MM.1S (cell line): Measurements from ENCODE around the gene RAVER1.
"Not testable (repeated sequence)": the region's sequence is repeated elsewhere in the genome, so short reads cannot be mapped to it uniquely, and the experiment has no call there.

Experiments
- DNase-seq: peaks from one replicate; pipeline ENCODE4 v3.0.0-alpha.2; 2015
- H2AFZ ChIP-seq: fragments of 300-600 bp; sonication (generic); 2 replicates; pipeline ENCODE4 v1.6.0; 2016; ENCODE audit warnings: antibody characterized with exemption, low read length
- H3F3A ChIP-seq: fragments of 300-600 bp; sonication (generic); 2 replicates; pipeline ENCODE4 v1.6.1; 2016; ENCODE audit warnings: mild to moderate bottlenecking, antibody characterized with exemption, low read length, moderate library complexity, mixed read lengths; ENCODE audit not compliant: insufficient read depth
- H3K27ac ChIP-seq: fragments of 300-600 bp; sonication (generic); 2 replicates; pipeline ENCODE4 v1.5.1; 2016; ENCODE audit warnings: mild to moderate bottlenecking, low read length
- H3K27me3 ChIP-seq: fragments of 300-600 bp; sonication (generic); replicated peaks from 2 replicates; pipeline ENCODE4 v1.6.0; 2016; ENCODE audit warnings: low read length; ENCODE audit not compliant: insufficient read depth
- H3K36me3 ChIP-seq: fragments of 300-600 bp; sonication (generic); replicated peaks from 2 replicates; pipeline ENCODE4 v1.6.1; 2016; ENCODE audit warnings: mild to moderate bottlenecking, low read length, mixed read lengths; ENCODE audit not compliant: insufficient read depth
- H3K4me1 ChIP-seq: fragments of 300-600 bp; sonication (generic); 2 replicates; pipeline ENCODE4 v1.6.1; 2016; ENCODE audit warnings: low read length, mixed read lengths
- H3K4me2 ChIP-seq: fragments of 300-600 bp; sonication (generic); 2 replicates; pipeline ENCODE4 v1.6.0; 2016; ENCODE audit warnings: low read depth, low read length
- H3K4me3 ChIP-seq: fragments of 300-600 bp; sonication (generic); 2 replicates; pipeline ENCODE4 v1.5.1; 2016; ENCODE audit warnings: low read length, mixed read lengths
- H3K79me2 ChIP-seq: fragments of 300-600 bp; sonication (generic); 2 replicates; pipeline ENCODE4 v1.6.1; 2016; ENCODE audit warnings: mixed run types, low read length, mixed read lengths
- H3K9ac ChIP-seq: fragments of 300-600 bp; sonication (generic); 2 replicates; pipeline ENCODE4 v1.6.1; 2016; ENCODE audit warnings: low read length, mixed read lengths
- H3K9me2 ChIP-seq: fragments of 300-600 bp; sonication (generic); replicated peaks from 2 replicates; pipeline ENCODE4 v1.6.1; 2016; ENCODE audit warnings: mild to moderate bottlenecking, low read length, mixed read lengths; ENCODE audit not compliant: insufficient read depth
- H3K9me3 ChIP-seq: fragments of 300-600 bp; sonication (generic); replicated peaks from 2 replicates; pipeline ENCODE4 v1.6.1; 2016; ENCODE audit warnings: mild to moderate bottlenecking, low read length, mixed read lengths; ENCODE audit not compliant: insufficient read depth
- H4K20me1 ChIP-seq: fragments of 300-600 bp; sonication (generic); 2 replicates; pipeline ENCODE4 v1.6.1; 2016; ENCODE audit warnings: mild to moderate bottlenecking, low read length, moderate library complexity, mixed read lengths; ENCODE audit not compliant: insufficient read depth
- EZH2 ChIP-seq: fragments of 300-600 bp; sonication (generic); optimal IDR thresholded peaks from 2 replicates; pipeline ENCODE3; 2017; ENCODE audit warnings: low read depth, mild to moderate bottlenecking, antibody characterized with exemption, low read length, mixed read lengths
- EZH2phosphoT487 ChIP-seq: fragments of 300-600 bp; sonication (generic); IDR thresholded peaks from 2 replicates; pipeline ENCODE4 v1.6.1; 2018; ENCODE audit warnings: antibody characterized with exemption, low read length
- TF ChIP-seq, protein P1 (sequence below): fragments of 300-600 bp; sonication (generic); IDR thresholded peaks from 2 replicates; pipeline ENCODE4 v1.5.1; 2016; ENCODE audit warnings: antibody characterized with exemption, low read length, mixed read lengths

RAVER1 gene

DNA sequence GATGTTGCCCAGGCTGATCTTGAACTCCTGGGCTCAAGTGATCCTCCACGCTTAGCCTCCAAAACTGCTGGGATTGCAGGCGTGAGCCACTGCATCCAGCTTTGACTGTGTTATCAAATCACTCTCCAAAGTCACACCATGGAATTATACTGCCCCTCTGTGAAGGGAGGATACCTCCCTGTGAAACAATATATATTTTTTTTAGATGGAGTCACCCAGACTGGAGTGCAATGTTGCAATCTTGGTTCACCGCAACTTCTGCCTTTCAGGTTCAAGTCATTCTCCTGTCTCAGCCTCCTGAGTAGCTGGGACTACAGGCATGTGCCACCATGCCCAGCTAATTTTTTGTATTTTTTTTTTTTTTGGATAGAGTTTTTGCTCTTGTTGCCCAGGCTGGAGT lies 39.4 kb upstream of the RAVER1 start:
- no peaks in the 10 kb centered on the region for H3K4me1 ChIP-seq
- H3K36me3 ChIP-seq = no peaks in the 10 kb centered on the region
- H3K27ac ChIP-seq = no peak overlapping the region
- H3K27me3 ChIP-seq = no peaks in the 10 kb centered on the region
- no peak overlapping the region for H2AFZ ChIP-seq
- no peak for DNase-seq
- no peak overlapping the region for H3K9ac ChIP-seq
- H3F3A ChIP-seq = no peaks in the 10 kb centered on the region
- no peaks in the 10 kb centered on the region for H4K20me1 ChIP-seq
- no peak overlapping the region for H3K4me2 ChIP-seq
- no peaks in the 10 kb centered on the region; the same call in 1 of the 2 replicates for H3K79me2 ChIP-seq
- no peaks in the 10 kb centered on the region for H3K9me2 ChIP-seq
- no peak overlapping the region for H3K4me3 ChIP-seq
- TF ChIP-seq, protein P1, sequence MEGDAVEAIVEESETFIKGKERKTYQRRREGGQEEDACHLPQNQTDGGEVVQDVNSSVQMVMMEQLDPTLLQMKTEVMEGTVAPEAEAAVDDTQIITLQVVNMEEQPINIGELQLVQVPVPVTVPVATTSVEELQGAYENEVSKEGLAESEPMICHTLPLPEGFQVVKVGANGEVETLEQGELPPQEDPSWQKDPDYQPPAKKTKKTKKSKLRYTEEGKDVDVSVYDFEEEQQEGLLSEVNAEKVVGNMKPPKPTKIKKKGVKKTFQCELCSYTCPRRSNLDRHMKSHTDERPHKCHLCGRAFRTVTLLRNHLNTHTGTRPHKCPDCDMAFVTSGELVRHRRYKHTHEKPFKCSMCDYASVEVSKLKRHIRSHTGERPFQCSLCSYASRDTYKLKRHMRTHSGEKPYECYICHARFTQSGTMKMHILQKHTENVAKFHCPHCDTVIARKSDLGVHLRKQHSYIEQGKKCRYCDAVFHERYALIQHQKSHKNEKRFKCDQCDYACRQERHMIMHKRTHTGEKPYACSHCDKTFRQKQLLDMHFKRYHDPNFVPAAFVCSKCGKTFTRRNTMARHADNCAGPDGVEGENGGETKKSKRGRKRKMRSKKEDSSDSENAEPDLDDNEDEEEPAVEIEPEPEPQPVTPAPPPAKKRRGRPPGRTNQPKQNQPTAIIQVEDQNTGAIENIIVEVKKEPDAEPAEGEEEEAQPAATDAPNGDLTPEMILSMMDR = no peak
- no peaks in the 10 kb centered on the region for H3K9me3 ChIP-seq

DNA sequence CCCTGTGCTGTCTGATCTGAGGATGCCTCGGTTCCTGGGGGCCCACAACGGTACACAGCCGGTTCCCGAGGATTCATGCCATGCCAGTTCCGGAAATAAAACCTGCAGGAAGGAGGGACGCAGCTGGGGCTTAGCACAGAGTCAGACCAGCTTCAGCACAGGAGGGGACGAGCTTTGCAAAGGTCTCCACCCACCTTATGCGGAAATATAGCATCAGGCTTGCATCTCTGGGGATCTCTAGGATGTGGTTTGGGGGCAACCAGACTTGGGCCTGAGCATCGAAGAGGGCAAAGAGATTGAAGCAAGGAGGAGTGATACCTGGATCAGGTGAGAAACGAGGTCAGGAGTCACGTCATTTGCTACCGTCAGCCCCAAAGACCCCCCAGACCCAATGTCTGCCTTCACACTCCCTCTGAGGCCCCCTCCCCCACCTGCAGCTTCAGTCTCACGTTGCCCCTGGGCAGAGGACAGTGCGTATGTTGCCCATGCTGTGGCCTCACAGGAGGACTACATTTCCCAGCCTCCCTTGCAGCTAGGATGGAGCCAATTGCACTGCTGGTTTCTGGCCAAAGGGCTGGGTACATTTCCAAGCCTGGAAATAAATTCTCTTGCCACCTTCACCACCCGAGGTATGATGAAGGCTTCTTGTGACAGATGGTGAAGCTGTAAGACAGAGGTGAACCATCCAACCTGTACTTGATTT lies 34.9 kb upstream of the RAVER1 start:
- Histone ChIP-seq H3K4me3 (no peak overlapping the region), H3K9me2 (no peaks in the 10 kb centered on the region), H3K36me3 (no peaks in the 10 kb centered on the region), H3K79me2 (no peaks in the 10 kb centered on the region; the same call in 1 of the 2 replicates), H3K4me1 (no peaks in the 10 kb centered on the region), H3K4me2 (no peak overlapping the region), H3K27me3 (no peaks in the 10 kb centered on the region), H4K20me1 (no peaks in the 10 kb centered on the region), H3K27ac (no peak overlapping the region), H3F3A (no peaks in the 10 kb centered on the region), H3K9me3 (no peaks in the 10 kb centered on the region), H2AFZ (no peak overlapping the region), H3K9ac (no peak overlapping the region)
- TF ChIP-seq, protein P1 = no peak
- TF ChIP-seq EZH2 (no peak), EZH2phosphoT487 (no peak)
- DNase-seq = no peak

DNA sequence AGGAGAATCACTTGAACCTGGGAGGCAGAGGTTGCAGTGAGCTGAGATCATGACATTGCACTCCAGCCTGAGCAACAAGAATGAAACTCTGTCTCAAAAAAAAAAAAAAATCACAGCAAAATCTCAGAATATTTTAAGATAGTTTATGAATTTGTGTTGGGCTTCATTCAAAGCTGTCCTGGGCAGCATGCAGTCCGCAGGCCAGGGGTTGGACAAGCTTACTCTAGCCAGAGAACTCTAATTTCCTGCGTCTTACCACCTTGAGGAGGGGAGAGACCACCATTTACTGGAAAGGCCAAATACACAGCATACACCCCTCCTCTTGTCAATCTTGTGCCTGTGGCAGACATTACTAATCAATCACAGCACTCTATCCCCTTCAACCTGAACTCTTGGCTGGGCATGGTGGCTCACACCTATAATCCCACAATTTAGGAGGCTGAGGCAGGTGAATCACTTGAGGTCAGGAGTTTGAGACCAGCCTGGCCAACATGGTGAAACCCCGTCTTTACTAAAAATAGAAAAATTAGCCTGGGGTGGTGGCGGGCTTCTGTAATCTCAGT lies 33.7 kb upstream of the RAVER1 start:
- not testable (repeated sequence) for H3K9me3 ChIP-seq, H3K79me2 ChIP-seq, H3K9me2 ChIP-seq, H2AFZ ChIP-seq, H3K27ac ChIP-seq, H3F3A ChIP-seq, H3K4me2 ChIP-seq, DNase-seq, H3K4me1 ChIP-seq, H3K36me3 ChIP-seq, H3K27me3 ChIP-seq, H3K4me3 ChIP-seq, H3K9ac ChIP-seq, H4K20me1 ChIP-seq

DNA sequence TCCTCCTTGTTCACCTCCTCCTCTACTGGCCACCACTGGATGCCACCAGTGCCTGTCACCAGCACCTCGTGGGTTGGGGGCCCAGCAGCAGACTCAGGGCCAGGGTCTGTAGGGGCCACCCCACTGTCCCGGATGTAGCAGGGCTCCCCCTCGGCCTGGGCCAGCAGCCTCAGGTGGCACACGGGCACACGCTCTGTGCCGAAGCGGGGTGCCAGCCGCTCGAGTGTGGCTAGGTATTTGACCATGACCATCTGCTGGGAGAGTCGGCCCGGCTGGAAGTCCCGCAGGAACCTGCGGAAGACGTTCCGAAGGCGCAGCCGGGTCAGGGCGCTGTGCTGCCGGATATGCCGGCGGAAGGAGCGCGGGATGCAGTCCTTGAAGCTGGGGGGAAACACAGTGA lies 32.2 kb upstream of the RAVER1 start:
- no peak overlapping the region for H3K4me2 ChIP-seq
- H3K4me3 ChIP-seq = no peak overlapping the region
- H3K4me1 ChIP-seq = no peaks in the 10 kb centered on the region
- no peaks in the 10 kb centered on the region for H3K9me2 ChIP-seq
- no peaks in the 10 kb centered on the region for H3K27me3 ChIP-seq
- H3K9me3 ChIP-seq = no peaks in the 10 kb centered on the region
- no peaks in the 10 kb centered on the region for H3K36me3 ChIP-seq
- no peak overlapping the region for H3K27ac ChIP-seq
- no peak overlapping the region for H2AFZ ChIP-seq
- H3K9ac ChIP-seq = no peak overlapping the region
- H3K79me2 ChIP-seq = no peaks in the 10 kb centered on the region; the same call in 1 of the 2 replicates
- DNase-seq = no peak
- TF ChIP-seq EZH2phosphoT487 (no peak), EZH2 (no peak)
- TF ChIP-seq, protein P1 = no peak
- no peaks in the 10 kb centered on the region for H3F3A ChIP-seq
- no peaks in the 10 kb centered on the region for H4K20me1 ChIP-seq
